Endodermal cell (in vitro differentiated cells): ENCODE measurements around the gene CSTB. TPM values are rescaled to one million over a fixed set of nuclear protein-coding genes. Genes with fewer than 3 reads are reported as not detected.

ENCODE experiments used
- DNase-seq: peaks from one replicate; pipeline ENCODE4 v3.0.0-alpha.2; 2017
- H3K27ac ChIP-seq: 2 replicates; pipeline ENCODE4 v1.5.1; 2013; ENCODE audit warnings: mild to moderate bottlenecking, low read depth, low read length, moderate library complexity
- H3K27me3 ChIP-seq: 2 replicates; pipeline ENCODE4 v1.6.1; 2013; ENCODE audit warnings: mild to moderate bottlenecking, low read length, moderate library complexity; ENCODE audit not compliant: insufficient read depth, control insufficient read depth, poor library complexity, severe bottlenecking
- H3K36me3 ChIP-seq: 2 replicates; pipeline ENCODE4 v1.7.0; 2013; ENCODE audit warnings: mild to moderate bottlenecking, low read length, moderate library complexity; ENCODE audit not compliant: control insufficient read depth, insufficient read depth
- H3K4me1 ChIP-seq: one replicate; pipeline ENCODE4 v1.7.0; 2013; ENCODE audit warnings: low read length; ENCODE audit not compliant: control insufficient read depth, insufficient read depth
- H3K4me3 ChIP-seq: 2 replicates; pipeline ENCODE4 v1.5.1; 2013; ENCODE audit warnings: mild to moderate bottlenecking, low read length, moderate library complexity
- H3K9ac ChIP-seq: 2 replicates; pipeline ENCODE4 v1.6.1; 2013; ENCODE audit warnings: mild to moderate bottlenecking, low read length, moderate library complexity; ENCODE audit not compliant: poor library complexity, severe bottlenecking; ENCODE audit errors: extremely low read depth
- H3K9me3 ChIP-seq: 2 replicates; pipeline ENCODE4 v1.6.1; 2013; ENCODE audit warnings: mild to moderate bottlenecking, low read length, moderate library complexity; ENCODE audit not compliant: control insufficient read depth
- H3K27ac Mint-ChIP-seq: 2 replicates; pipeline ENCODE4 v1.8.0; 2020; ENCODE audit warnings: mixed read lengths
- H3K27me3 Mint-ChIP-seq: 2 replicates; pipeline ENCODE4 v1.8.0; 2021; ENCODE audit warnings: mild to moderate bottlenecking, mixed read lengths; ENCODE audit not compliant: insufficient read depth
- H3K36me3 Mint-ChIP-seq: 2 replicates; pipeline ENCODE4 v1.8.0; 2020; ENCODE audit warnings: low read depth, mixed read lengths
- H3K4me1 Mint-ChIP-seq: 2 replicates; pipeline ENCODE4 v1.8.0; 2020; ENCODE audit warnings: mixed read lengths
- H3K4me3 Mint-ChIP-seq: 2 replicates; pipeline ENCODE4 v1.8.0; 2020; ENCODE audit warnings: mild to moderate bottlenecking, moderate library complexity, mixed read lengths
- H3K9me3 Mint-ChIP-seq: 2 replicates; pipeline ENCODE4 v1.8.0; 2020; ENCODE audit warnings: mild to moderate bottlenecking, mixed read lengths
- CTCF ChIP-seq: fragments of 200-600 bp; sonication (generic); conservative IDR thresholded peaks from 2 replicates; pipeline ENCODE4 v1.5.0; 2021; ENCODE audit warnings: antibody characterized with exemption, mild to moderate bottlenecking
- WGBS, 2 experiments: methylation state at CpG; one replicate each; pipeline versions ENCODE4 v1.1.5 to v1.1.7; 2013; ENCODE audit warnings: missing lambda C conversion rate in 2 of 2, mixed read lengths in 1 of 2; ENCODE audit not compliant: insufficient coverage in 1 of 2, insufficient read length in 1 of 2; 5-methylcytosine and 5-hydroxymethylcytosine counted together
- total RNA-seq, 2 donors: library from RNA; stranded (reverse); fragmentation: NEBNext Ultra II Directional in 1 of 2; extraction: Animal tissue kit (Norgen Biotek cat#: 25700) in 1 of 2; gene quantifications; 2 replicates in 1 of 2; 3 replicates in 1 of 2; pipeline ENCODE4 v1.2.1, GENCODE V29; 2021

CSTB gene
- total RNA-seq, 2 donors from 2014 or later: 50.0 to 54.5 TPM

GRCh38 chr21:43737158-43737950, 38.8 kb downstream of the CSTB start:
- no peak for DNase-seq
- Histone ChIP-seq H3K27me3 (no peaks in the 10 kb centered on the region), H3K4me3 (no peak overlapping the region), H3K9ac (no peak overlapping the region), H3K27ac (peak overlapping the region; percentile 32), H3K4me1 (no peaks in the 10 kb centered on the region), H3K36me3 (no peaks in the 10 kb centered on the region), H3K9me3 (no peaks in the 10 kb centered on the region)
- 92% methylated on average over 18 to 35 of the region's 35 CpGs for WGBS, 2 experiments
- TF ChIP-seq CTCF: no peak
- Mint-ChIP-seq H3K4me1 (peaks cover 5% of the 10 kb centered on the region), H3K27me3 (no peaks in the 10 kb centered on the region), H3K4me3 (no peak overlapping the region), H3K36me3 (peaks cover 10% of the 10 kb centered on the region), H3K27ac (no peak overlapping the region), H3K9me3 (no peaks in the 10 kb centered on the region)

GRCh38 chr21:43736224-43736883, 39.8 kb downstream of the CSTB start:
- WGBS, 2 experiments: 95 to 97% methylated on average over 23 to 25 of the region's 25 CpGs
- Mint-ChIP-seq H3K9me3 (no peaks in the 10 kb centered on the region), H3K27me3 (no peaks in the 10 kb centered on the region), H3K4me3 (no peak overlapping the region), H3K36me3 (peaks cover 10% of the 10 kb centered on the region), H3K4me1 (peaks cover 5% of the 10 kb centered on the region), H3K27ac (no peak overlapping the region)
- Histone ChIP-seq H3K36me3 (peaks cover 5% of the 10 kb centered on the region), H3K4me3 (no peak overlapping the region), H3K27me3 (no peaks in the 10 kb centered on the region), H3K9me3 (no peaks in the 10 kb centered on the region), H3K4me1 (no peaks in the 10 kb centered on the region), H3K27ac (no peak overlapping the region), H3K9ac (no peak overlapping the region)
- no peak for TF ChIP-seq CTCF
- DNase-seq: no peak

- no peak overlapping the region for H3K9ac ChIP-seq
- H3K36me3 ChIP-seq: peaks cover 5% of the 10 kb centered on the region
- TF ChIP-seq CTCF: no peak
- H3K4me1 ChIP-seq: no peaks in the 10 kb centered on the region
- peak overlapping the region; percentile 35 for H3K27ac Mint-ChIP-seq
- H3K27me3 Mint-ChIP-seq: no peaks in the 10 kb centered on the region
- H3K9me3 Mint-ChIP-seq: no peaks in the 10 kb centered on the region
- peaks cover under 1% of the 10 kb centered on the region for H3K4me1 Mint-ChIP-seq
- WGBS, 2 experiments: 90 to 92% methylated on average over 11 to 22 of the region's 22 CpGs
- H3K36me3 Mint-ChIP-seq: peaks cover 10% of the 10 kb centered on the region
- H3K4me3 ChIP-seq: no peak overlapping the region
- no peak overlapping the region for H3K4me3 Mint-ChIP-seq
- no peak overlapping the region for H3K27ac ChIP-seq
- H3K9me3 ChIP-seq: no peaks in the 10 kb centered on the region
- no peaks in the 10 kb centered on the region for H3K27me3 ChIP-seq
- no peak for DNase-seq
Observed at GRCh38 chr21:43735236-43736091, 40.6 kb downstream of the CSTB start.
